Inferior parietal cortex (tissue), 1 donor: ENCODE data around the gene FBXL15.
A peak's percentile ranks its signal among the peaks of the same experiment; 100 is the strongest.

Experiments
- DNase-seq: peaks from one replicate; pipeline ENCODE4 v3.0.0-alpha.2; 2016; ENCODE audit errors: extremely low spot score

Gene FBXL15

DNA sequence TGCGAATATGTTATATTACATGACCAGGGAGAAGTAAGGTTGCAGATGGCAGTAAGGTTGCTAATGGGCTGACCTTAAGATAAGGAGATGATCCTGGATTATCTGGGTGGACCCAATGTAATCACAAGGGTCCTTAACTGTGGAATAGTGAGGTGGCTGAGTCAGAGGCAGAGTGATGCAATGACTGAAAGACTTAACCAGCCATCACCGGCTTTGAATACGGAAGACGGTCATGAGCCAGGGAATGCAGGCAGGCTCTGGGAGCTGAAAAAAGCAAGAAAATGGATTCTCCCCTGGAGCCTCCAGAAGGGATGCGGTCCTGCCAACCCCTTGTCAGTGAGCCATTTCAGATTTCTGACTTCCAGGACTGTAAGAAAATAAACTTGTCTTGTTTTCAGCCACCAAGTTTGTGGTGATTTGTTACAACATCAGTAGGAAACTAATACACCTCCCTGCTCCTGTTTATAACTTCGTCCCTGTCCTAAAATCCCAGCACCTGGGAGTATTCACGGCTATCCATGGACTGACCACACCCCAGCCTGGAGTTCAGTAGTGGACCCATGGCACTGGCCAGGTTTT is 35.3 kb downstream of the FBXL15 start:
- DNase-seq = no peak

DNA sequence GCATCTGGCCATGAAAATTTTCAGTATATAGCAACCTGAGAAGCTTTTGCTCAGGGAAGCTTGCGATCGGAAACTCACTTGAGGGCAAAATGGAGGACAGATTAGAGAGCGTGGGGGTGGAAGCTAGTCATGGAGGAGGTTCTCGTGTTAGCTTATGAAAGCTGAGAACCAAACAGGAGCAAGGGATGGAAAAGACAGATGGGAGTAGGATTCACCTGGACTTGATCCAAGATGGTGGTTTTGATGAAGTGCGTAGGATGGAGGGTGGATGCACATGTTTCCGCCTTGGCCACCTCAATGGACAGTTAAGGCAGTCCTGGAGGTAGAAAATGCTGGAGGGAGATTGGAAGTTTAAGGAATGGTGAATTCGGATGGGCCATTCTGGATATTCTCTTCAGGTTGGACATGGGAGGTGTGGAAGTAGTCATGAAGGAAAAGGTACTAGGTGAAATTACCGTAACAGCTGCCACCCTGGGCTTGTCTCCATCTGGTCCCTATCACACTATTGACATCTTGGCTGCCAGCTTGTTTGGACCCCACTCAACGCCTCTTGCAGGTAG is 37.0 kb downstream of the FBXL15 start:
- DNase-seq = no peak

DNA sequence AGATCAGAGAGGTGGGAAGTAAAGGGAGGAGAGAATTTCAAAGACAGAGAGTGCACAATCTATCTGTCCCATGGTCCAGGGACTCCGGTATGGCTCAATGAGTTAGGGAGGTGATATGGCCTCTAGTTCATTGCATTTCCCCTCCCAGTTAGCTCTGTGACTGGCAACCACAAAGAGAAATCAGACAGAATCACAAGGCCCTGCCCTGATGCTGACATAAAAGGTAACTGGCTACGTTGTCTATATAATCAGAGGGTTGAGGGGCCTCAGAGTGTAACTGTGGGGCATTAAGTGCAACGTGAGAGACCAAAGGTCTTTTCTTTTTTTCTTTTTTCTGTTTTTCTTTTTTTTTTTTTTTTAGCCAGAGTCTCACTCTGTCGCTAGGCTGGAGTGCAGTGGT is 38.0 kb downstream of the FBXL15 start:
- no peak for DNase-seq

DNA sequence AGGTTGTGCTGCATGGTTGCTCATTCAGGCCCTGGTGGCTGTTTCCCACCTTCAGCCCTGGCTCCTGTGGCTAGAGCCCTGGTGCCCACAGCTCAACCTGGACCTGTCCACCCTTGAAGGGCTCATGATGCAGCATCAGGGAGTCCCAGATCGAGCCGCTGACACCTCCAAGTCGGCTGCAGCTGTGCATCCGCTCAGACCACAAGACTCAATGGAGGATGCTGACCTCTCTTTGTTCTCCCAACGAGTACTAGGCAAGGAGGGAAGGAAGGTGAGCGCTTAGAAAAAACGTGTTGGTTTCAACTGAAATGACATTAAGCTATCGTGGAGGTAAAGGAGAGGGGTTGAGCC is 40.2 kb downstream of the FBXL15 start:
- DNase-seq = no peak

DNA sequence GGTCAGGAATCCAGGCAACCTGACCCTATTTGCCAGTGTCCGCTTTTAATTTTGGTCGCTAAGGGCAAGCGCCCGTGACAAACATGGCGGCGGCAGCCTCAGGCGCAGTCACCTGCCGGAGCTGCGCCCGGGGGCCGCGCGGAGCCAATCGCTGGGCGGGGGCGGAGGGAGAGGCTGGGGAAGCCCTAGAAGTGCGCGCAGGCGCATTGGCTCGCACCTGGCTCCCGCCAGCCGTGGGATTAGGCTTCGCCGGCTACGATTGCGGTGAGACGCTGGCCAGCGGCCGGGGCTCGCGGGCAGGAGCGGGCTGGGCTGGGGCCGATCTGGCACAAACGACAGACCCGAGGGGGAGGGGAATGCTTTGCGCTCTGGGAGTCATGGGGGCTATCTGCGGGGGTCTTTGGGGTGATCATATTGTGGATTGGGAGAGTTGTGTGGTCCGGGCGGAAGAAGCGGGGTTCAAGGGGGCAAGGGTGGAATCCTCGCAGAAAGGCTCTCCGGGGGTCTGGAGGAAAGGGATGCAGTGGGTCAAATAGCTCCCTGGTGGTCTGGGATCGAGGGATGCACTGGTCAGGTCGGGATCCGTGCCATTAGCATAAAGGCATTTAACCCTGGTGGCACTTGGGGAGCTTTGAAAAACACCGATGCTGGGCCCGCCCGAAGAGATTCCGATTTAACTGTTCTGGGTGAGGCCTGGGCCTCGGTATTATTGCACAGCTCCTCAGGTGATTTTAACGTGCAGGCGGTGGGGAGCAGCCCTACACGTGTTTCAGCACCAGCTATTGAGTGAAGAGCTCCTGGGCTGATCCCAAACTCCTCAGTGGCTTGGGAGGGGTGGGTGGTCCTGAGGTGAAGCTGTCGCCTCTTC is 40.8 kb downstream of the FBXL15 start:
- DNase-seq = peak; percentile 86

DNA sequence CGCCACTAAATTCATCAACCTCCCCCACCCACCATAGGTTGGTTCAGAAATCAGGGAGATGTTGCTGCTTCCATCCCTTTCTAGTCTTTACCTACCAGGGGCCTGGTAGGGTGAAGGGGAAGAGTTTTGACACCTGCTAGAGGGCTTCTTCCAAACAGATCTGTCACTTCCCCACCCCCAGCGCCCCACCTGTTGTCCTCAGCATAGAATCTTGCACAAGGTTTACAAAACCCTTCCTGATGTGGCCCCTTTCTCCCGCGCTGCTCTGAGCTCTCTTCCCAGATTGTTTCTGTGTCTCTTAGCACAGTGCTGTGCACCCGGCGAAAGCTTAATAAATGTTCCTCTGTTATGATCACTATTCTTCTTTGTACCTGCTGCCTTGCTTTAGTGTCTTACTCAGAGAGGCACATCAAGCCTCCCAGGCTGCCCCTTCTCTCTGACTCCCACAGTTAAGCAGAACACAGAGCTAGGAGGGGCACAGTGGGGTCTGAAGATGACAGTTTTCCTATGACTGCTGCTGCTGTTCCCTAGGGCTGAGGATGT is 41.9 kb downstream of the FBXL15 start:
- no peak for DNase-seq

DNA sequence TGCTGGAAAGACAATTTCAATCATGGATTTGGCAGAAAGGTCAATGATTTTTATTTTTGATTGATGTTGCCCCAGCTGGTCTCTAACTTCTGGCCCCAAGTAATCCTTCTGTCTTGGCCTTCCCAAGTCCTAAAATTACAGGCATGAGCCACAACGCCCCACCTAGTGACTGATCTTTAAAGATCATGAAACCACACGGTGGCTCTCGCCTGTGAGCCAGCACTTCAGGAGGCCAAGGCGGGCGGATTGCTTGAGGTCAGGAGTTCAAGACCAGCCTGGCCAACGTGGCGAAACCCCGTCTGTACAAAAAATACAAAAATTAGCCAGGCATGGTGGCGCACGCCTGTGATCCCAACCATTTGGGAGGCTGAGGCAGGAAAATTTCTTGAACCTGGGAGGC is 43.3 kb downstream of the FBXL15 start:
- no peak for DNase-seq

DNA sequence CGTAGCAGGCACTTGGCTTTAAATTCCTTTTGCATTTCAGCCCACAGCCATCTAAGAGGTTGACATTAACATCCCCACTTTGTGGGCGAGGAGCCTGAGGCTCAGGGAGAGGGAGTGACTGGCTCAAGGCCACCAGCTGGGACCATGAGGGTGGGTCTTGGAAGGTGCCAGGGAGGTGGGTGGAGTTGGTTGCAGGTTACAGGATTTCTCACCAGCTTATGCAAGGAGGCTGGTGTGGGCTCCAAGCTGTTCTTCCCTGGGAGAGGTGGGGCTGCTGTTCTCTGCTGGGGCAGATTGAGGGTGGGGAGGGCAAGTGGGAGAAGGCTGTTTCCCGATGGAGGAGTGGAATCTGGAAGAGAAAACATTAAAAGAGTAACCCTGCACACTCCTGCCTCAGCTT is 44.8 kb downstream of the FBXL15 start:
- no peak for DNase-seq

DNA sequence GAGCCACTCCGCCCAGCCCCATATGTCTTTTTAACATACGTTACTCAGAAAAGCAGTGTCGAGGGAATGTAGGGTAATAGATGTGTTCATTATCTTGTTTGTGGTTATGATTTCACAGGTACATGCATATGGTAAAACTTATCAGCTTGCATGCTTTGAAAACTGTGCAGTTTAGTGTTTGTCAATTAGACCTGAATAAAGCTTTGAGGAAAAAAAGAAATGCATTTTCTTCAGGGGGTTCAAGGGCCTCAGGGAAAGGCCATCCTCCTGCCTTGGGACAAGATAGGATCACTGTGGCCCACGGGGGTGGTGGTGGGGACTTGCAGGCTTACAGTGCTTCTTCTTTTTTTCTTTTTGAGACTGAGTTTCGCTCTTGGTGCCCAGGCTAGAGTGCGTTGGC is 46.7 kb downstream of the FBXL15 start:
- no peak for DNase-seq

DNA sequence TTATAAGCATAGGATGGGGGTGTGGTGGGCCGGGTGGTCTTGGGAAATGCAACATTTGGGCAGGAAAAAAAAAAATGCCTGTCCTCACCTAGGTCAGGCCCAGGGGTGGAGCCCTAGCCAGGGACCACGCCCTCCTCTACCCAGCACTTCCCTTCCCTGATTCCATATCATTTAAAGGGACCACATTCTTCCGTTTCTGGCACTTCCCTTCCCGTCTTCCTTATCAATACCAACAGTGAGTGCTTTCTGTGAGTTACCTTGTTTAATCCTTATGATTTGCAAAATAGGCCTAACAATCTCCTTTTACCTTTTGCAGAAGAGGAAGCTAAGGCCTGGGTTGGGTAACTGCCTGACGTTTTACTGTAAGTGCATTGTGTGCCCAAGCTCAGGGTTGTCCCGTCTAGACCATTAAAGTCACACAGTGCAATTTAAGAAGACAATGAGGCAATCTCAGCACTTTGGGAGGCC is 47.4 kb downstream of the FBXL15 start:
- DNase-seq = no peak

DNA sequence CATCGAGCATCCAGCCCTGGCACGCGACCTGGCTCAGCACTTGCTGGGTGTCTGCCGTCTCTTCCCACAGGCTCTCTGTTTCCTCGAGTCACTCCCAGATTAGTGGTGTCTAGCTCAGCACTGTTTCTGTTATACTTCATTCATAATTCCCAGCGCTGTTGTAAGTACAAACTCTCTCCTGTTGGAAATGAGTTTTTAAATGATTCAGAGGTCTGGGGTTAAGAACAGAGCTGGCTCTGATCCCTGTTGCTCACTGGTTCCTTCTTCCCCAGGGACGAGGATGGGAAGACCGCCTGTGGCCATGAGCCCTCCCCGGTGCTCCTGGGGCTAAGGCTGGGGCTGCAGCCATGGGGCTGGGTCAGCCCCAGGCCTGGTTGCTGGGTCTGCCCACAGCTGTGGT is 48.0 kb downstream of the FBXL15 start:
- no peak for DNase-seq

DNA sequence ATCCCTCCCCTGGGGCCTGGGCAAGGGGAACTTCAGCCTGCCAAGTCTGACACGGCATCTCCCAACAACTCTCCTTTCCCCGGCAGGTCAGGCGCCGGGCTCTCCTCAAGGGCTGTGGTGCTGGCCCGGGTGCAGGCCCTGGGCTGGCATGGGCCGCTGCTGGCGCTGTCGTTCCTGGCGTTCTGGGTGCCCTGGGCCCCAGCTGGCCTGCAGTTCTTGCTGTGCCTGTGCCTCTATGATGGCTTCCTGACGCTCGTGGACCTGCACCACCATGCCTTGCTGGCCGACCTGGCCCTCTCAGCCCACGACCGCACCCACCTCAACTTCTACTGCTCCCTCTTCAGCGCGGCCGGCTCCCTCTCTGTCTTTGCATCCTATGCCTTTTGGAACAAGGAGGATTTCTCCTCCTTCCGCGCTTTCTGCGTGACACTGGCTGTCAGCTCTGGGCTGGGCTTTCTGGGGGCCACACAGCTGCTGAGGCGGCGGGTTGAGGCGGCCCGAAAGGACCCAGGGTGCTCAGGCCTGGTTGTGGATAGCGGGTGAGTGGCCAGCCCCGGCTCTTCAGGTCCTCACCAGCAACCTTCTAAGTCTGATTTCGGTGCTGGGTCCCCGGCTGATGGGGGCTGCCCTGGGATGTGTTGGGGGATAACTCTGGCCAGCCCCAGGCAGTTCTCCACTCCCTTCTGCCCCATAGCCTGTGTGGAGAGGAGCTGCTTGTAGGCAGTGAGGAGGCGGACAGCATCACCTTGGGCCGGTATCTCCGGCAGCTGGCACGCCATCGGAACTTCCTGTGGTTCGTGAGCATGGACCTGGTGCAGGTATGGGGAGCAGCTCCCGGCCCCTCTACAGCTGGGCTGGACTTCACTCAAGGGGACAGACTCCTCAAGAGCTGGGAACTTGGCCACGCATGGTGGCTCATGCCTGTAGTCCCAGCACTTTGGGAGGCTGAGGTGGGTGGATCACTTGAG is 50.2 kb downstream of the FBXL15 start:
- DNase-seq = no peak
